T-helper 1 cell treated with Interleukin-12 subunit alpha and Interleukin-12 subunit beta and Interleukin-4 antibody, amounts not matched to agents 30 μg/mL and 1 μg/mL, for 36 hours (primary cell): Measurements from ENCODE around the gene NEURL2.

Experiments used
- H3K27ac Mint-ChIP-seq: one replicate; pipeline ENCODE4 v1.8.0; 2021; ENCODE audit warnings: mild to moderate bottlenecking, mixed read lengths
- H3K27me3 Mint-ChIP-seq: one replicate; pipeline ENCODE4 v1.8.0; 2021; ENCODE audit warnings: low read depth, mixed read lengths
- H3K36me3 Mint-ChIP-seq: one replicate; pipeline ENCODE4 v1.8.0; 2021; ENCODE audit warnings: low read depth, mixed read lengths
- H3K4me1 Mint-ChIP-seq: one replicate; pipeline ENCODE4 v1.8.0; 2021; ENCODE audit warnings: low read depth, mixed read lengths
- H3K4me3 Mint-ChIP-seq: one replicate; pipeline ENCODE4 v1.8.0; 2021; ENCODE audit warnings: mild to moderate bottlenecking, moderate library complexity, mixed read lengths
- H3K9me3 Mint-ChIP-seq: one replicate; pipeline ENCODE4 v1.8.0; 2021; ENCODE audit warnings: mixed read lengths

The NEURL2 gene

GRCh38 chr20:45925821-45926506 lies 35.0 kb upstream of the NEURL2 start:
- no peak overlapping the region for H3K4me3 Mint-ChIP-seq
- peaks cover 3% of the 10 kb centered on the region for H3K4me1 Mint-ChIP-seq
- H3K27me3 Mint-ChIP-seq = peaks cover 13% of the 10 kb centered on the region
- H3K9me3 Mint-ChIP-seq = no peaks in the 10 kb centered on the region
- H3K27ac Mint-ChIP-seq = no peak overlapping the region
- H3K36me3 Mint-ChIP-seq = no peaks in the 10 kb centered on the region

- no peak overlapping the region for H3K4me3 Mint-ChIP-seq
- peaks cover 3% of the 10 kb centered on the region for H3K4me1 Mint-ChIP-seq
- H3K9me3 Mint-ChIP-seq = no peaks in the 10 kb centered on the region
- H3K36me3 Mint-ChIP-seq = no peaks in the 10 kb centered on the region
- H3K27me3 Mint-ChIP-seq = peaks cover 19% of the 10 kb centered on the region
- H3K27ac Mint-ChIP-seq = no peak overlapping the region
These were observed 33.6 kb upstream of the NEURL2 start for GRCh38 chr20:45924391-45925261.

GRCh38 chr20:45921337-45922189 lies 30.6 kb upstream of the NEURL2 start:
- peaks cover 3% of the 10 kb centered on the region for H3K4me1 Mint-ChIP-seq
- H3K27ac Mint-ChIP-seq = no peak overlapping the region
- H3K27me3 Mint-ChIP-seq = peaks cover 20% of the 10 kb centered on the region
- no peaks in the 10 kb centered on the region for H3K9me3 Mint-ChIP-seq
- no peaks in the 10 kb centered on the region for H3K36me3 Mint-ChIP-seq
- H3K4me3 Mint-ChIP-seq = no peak overlapping the region

- H3K4me1 Mint-ChIP-seq = peaks cover 3% of the 10 kb centered on the region
- H3K36me3 Mint-ChIP-seq = no peaks in the 10 kb centered on the region
- no peak overlapping the region for H3K27ac Mint-ChIP-seq
- H3K9me3 Mint-ChIP-seq = no peaks in the 10 kb centered on the region
- peaks cover 29% of the 10 kb centered on the region for H3K27me3 Mint-ChIP-seq
- no peak overlapping the region for H3K4me3 Mint-ChIP-seq
These were observed 29.7 kb upstream of the NEURL2 start for GRCh38 chr20:45920462-45921336.

GRCh38 chr20:45919542-45920399 lies 28.8 kb upstream of the NEURL2 start:
- no peak overlapping the region for H3K27ac Mint-ChIP-seq

GRCh38 chr20:45918779-45919537 lies 27.9 kb upstream of the NEURL2 start:
- Mint-ChIP-seq H3K36me3 (no peaks in the 10 kb centered on the region), H3K9me3 (no peaks in the 10 kb centered on the region), H3K27me3 (peaks cover 28% of the 10 kb centered on the region), H3K4me3 (no peak overlapping the region), H3K4me1 (no peaks in the 10 kb centered on the region), H3K27ac (no peak overlapping the region)

More at GRCh38 chr20:45919542-45920399, 28.8 kb upstream of the NEURL2 start:
- peaks cover 25% of the 10 kb centered on the region for H3K27me3 Mint-ChIP-seq
- H3K4me3 Mint-ChIP-seq = no peak overlapping the region
- H3K9me3 Mint-ChIP-seq = no peaks in the 10 kb centered on the region
- no peaks in the 10 kb centered on the region for H3K36me3 Mint-ChIP-seq
- H3K4me1 Mint-ChIP-seq = peaks cover 3% of the 10 kb centered on the region

GRCh38 chr20:45918182-45918737 lies 27.3 kb upstream of the NEURL2 start:
- H3K4me1 Mint-ChIP-seq = no peaks in the 10 kb centered on the region
- no peaks in the 10 kb centered on the region for H3K36me3 Mint-ChIP-seq
- no peak overlapping the region for H3K27ac Mint-ChIP-seq
- H3K27me3 Mint-ChIP-seq = peaks cover 28% of the 10 kb centered on the region
- no peak overlapping the region for H3K4me3 Mint-ChIP-seq
- no peaks in the 10 kb centered on the region for H3K9me3 Mint-ChIP-seq

- Mint-ChIP-seq H3K36me3 (no peaks in the 10 kb centered on the region), H3K9me3 (no peaks in the 10 kb centered on the region), H3K4me1 (no peaks in the 10 kb centered on the region), H3K27me3 (peaks cover 32% of the 10 kb centered on the region), H3K27ac (no peak overlapping the region), H3K4me3 (no peak overlapping the region)
These were observed 26.8 kb upstream of the NEURL2 start for GRCh38 chr20:45917790-45918141.

- H3K9me3 Mint-ChIP-seq = no peaks in the 10 kb centered on the region
- peaks cover 10% of the 10 kb centered on the region for H3K4me1 Mint-ChIP-seq
- no peak overlapping the region for H3K4me3 Mint-ChIP-seq
- peaks cover 26% of the 10 kb centered on the region for H3K27me3 Mint-ChIP-seq
- no peaks in the 10 kb centered on the region for H3K36me3 Mint-ChIP-seq
- H3K27ac Mint-ChIP-seq = no peak overlapping the region
These were observed 22.1 kb upstream of the NEURL2 start for GRCh38 chr20:45913116-45913515.

GRCh38 chr20:45912344-45912682 lies 21.3 kb upstream of the NEURL2 start:
- peaks cover 10% of the 10 kb centered on the region for H3K4me1 Mint-ChIP-seq
- peaks cover 26% of the 10 kb centered on the region for H3K27me3 Mint-ChIP-seq
- no peaks in the 10 kb centered on the region for H3K36me3 Mint-ChIP-seq
- no peak overlapping the region for H3K4me3 Mint-ChIP-seq
- no peaks in the 10 kb centered on the region for H3K9me3 Mint-ChIP-seq
- H3K27ac Mint-ChIP-seq = no peak overlapping the region

GRCh38 chr20:45911486-45912343 lies 20.7 kb upstream of the NEURL2 start, which contains the start of gene PLTP:
Gene PLTP (minus strand): TSS chr20:45912155. CDS start chr20:45911452, 703 bp downstream.
- Mint-ChIP-seq H3K27ac (no peak within 1 kb of the TSS), H3K4me1 (peaks cover 10% of the 10 kb centered on the region), H3K4me3 (peak within 1 kb of the TSS; percentile 51), H3K9me3 (no peaks in the 10 kb centered on the region), H3K27me3 (peaks cover 26% of the 10 kb centered on the region), H3K36me3 (no peaks in the 10 kb centered on the region)
